ENCODE data around the gene TMEM256.
A peak's percentile ranks its signal among the peaks of the same experiment; 100 is the strongest.

TMEM256 gene

GRCh38 chr17:7440834-7441195 lies 36.9 kb upstream of the TMEM256 start:
- Histone ChIP-seq H3K9me3 (ENCODE audit: low read depth, low read length) (no peaks in the 10 kb centered on the region), H3K36me3 (ENCODE audit: insufficient read depth, low read length) (no peaks in the 10 kb centered on the region), H3K27ac (peak overlapping the region; percentile 98), H3K4me3 (peak overlapping the region; percentile 93), H3K9ac (ENCODE audit: insufficient read length) (peak overlapping the region; percentile 90)
- TF ChIP-seq EZH2 (IDR thresholded peaks at IDR 0.05) (no peak), POLR2AphosphoS5 (IDR thresholded peaks at IDR 0.05; ENCODE audit: borderline replicate concordance, low read depth, low read length) (no peak), FOXP2 (optimal IDR thresholded peaks at IDR 0.05; ENCODE audit: control extremely low read depth, extremely low read length, insufficient read depth) (no peak)
- DNase-seq (ENCODE audit: low read depth, low spot score) = no peak

DNA sequence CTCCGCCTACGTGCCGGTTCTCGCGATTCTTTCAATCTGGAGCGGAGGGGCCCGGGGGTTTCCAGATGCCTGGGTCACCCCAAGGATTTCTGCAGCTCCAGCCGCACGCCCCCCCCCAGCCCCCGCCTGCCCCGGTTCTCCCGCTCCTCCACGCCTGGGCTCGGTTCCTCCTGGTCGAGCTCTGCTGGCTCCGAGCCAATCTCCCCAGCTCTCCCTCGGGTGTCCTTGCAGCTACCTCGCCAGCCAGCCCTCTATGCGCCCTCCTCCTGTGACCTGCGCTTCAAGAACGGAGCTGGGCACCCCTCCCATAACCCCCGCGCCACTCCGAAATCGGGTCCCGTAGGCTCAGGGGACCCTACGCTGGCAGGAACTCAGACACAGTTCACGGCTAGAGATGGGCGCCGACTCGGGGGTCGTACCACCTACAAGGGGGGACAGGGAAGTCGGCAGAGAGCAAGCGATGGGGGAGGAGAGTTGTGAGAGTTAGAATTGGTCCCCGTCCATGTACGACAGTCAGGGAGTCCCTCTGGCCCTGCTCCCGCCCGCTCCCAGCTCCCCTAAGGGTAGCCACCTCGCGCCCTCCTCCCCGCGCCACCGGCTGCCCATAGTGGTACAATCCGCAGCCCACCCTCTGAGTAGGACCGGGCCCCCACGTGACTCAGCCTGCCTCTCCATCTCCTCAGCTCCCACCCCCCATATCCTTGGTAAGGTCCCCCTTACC lies 36.4 kb upstream of the TMEM256 start:
- peak overlapping the region; percentile 98 for H3K27ac ChIP-seq
- H3K36me3 ChIP-seq (ENCODE audit: insufficient read depth, low read length) = no peaks in the 10 kb centered on the region
- H3K9ac ChIP-seq (ENCODE audit: insufficient read length) = peak overlapping the region; percentile 90
- TF ChIP-seq POLR2AphosphoS5 (IDR thresholded peaks at IDR 0.05; ENCODE audit: borderline replicate concordance, low read depth, low read length) (peak; percentile 71), FOXP2 (optimal IDR thresholded peaks at IDR 0.05; ENCODE audit: control extremely low read depth, extremely low read length, insufficient read depth) (no peak)
- no peaks in the 10 kb centered on the region for H3K9me3 ChIP-seq (ENCODE audit: low read depth, low read length)
- DNase-seq (ENCODE audit: low read depth, low spot score) = no peak
- peak overlapping the region; percentile 93 for H3K4me3 ChIP-seq

GRCh38 chr17:7439462-7440112 lies 35.7 kb upstream of the TMEM256 start, which contains the start of gene FGF11:
TSS of gene FGF11 (plus strand) at chr17:7439512. CDS start at chr17:7439621, 109 bp downstream.
- peak within 1 kb of the TSS; percentile 93 for H3K4me3 ChIP-seq
- no peak; the same call in 1 of the 2 replicates for TF ChIP-seq POLR2AphosphoS5 (IDR thresholded peaks at IDR 0.05; ENCODE audit: borderline replicate concordance, low read depth, low read length)
- no peak for TF ChIP-seq FOXP2 (optimal IDR thresholded peaks at IDR 0.05; ENCODE audit: control extremely low read depth, extremely low read length, insufficient read depth)
- no peak for TF ChIP-seq EZH2 (IDR thresholded peaks at IDR 0.05)
- DNase-seq (ENCODE audit: low read depth, low spot score) = no peak
- H3K36me3 ChIP-seq (ENCODE audit: insufficient read depth, low read length) = no peaks in the 10 kb centered on the region
- peak within 1 kb of the TSS; percentile 98 for H3K27ac ChIP-seq
- no peaks in the 10 kb centered on the region for H3K9me3 ChIP-seq (ENCODE audit: low read depth, low read length)
- peak within 1 kb of the TSS; percentile 90 for H3K9ac ChIP-seq (ENCODE audit: insufficient read length)

- no peak for DNase-seq (ENCODE audit: low read depth, low spot score)
- peak overlapping the region; percentile 90 for H3K9ac ChIP-seq (ENCODE audit: insufficient read length)
- peak overlapping the region; percentile 93 for H3K4me3 ChIP-seq
- no peak for TF ChIP-seq EZH2 (IDR thresholded peaks at IDR 0.05)
- no peak for TF ChIP-seq POLR2AphosphoS5 (IDR thresholded peaks at IDR 0.05; ENCODE audit: borderline replicate concordance, low read depth, low read length)
- no peak for TF ChIP-seq FOXP2 (optimal IDR thresholded peaks at IDR 0.05; ENCODE audit: control extremely low read depth, extremely low read length, insufficient read depth)
- no peaks in the 10 kb centered on the region for H3K36me3 ChIP-seq (ENCODE audit: insufficient read depth, low read length)
- no peaks in the 10 kb centered on the region for H3K9me3 ChIP-seq (ENCODE audit: low read depth, low read length)
- no peak overlapping the region for H3K27ac ChIP-seq
These were observed 35.0 kb upstream of the TMEM256 start for GRCh38 chr17:7438656-7439460.

GRCh38 chr17:7437950-7438614 lies 34.2 kb upstream of the TMEM256 start:
- no peak for DNase-seq (ENCODE audit: low read depth, low spot score)
- Histone ChIP-seq H3K9ac (ENCODE audit: insufficient read length) (peak overlapping the region; percentile 70), H3K4me3 (peak overlapping the region; percentile 93), H3K27ac (no peak overlapping the region), H3K36me3 (ENCODE audit: insufficient read depth, low read length) (no peaks in the 10 kb centered on the region), H3K9me3 (ENCODE audit: low read depth, low read length) (no peaks in the 10 kb centered on the region)
- TF ChIP-seq FOXP2 (optimal IDR thresholded peaks at IDR 0.05; ENCODE audit: control extremely low read depth, extremely low read length, insufficient read depth) (no peak), POLR2AphosphoS5 (IDR thresholded peaks at IDR 0.05; ENCODE audit: borderline replicate concordance, low read depth, low read length) (peak; percentile 42; the same call in 1 of the 2 replicates)

DNA sequence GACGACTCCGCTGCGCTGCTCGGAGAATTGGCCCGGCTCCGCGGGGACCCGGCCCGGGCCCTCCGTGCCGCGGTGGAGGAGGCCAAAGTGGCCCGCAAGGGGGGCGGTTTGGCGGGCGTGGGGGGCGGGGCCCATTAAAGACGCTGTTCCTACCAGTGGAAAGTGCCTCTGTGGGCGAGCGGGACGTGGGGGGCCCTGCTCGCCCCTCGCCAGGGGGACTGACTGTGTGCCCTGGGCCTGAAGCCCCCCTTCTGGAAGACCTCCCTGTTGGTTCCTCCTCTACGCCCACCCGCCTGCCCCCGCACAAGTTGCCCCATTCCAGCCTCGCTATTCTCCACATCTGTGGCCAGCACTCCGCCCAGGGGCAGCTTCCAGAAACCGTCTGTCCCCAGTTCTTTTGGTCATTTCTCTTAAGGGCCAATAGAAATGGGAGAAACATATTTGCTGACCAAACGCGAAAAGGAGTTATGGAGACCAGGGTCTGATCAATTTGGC lies 33.5 kb upstream of the TMEM256 start:
- no peak for DNase-seq (ENCODE audit: low read depth, low spot score)
- H3K9me3 ChIP-seq (ENCODE audit: low read depth, low read length) = no peaks in the 10 kb centered on the region
- H3K36me3 ChIP-seq (ENCODE audit: insufficient read depth, low read length) = no peaks in the 10 kb centered on the region
- TF ChIP-seq EZH2 (IDR thresholded peaks at IDR 0.05) = no peak
- no peak for TF ChIP-seq FOXP2 (optimal IDR thresholded peaks at IDR 0.05; ENCODE audit: control extremely low read depth, extremely low read length, insufficient read depth)
- no peak for TF ChIP-seq POLR2AphosphoS5 (IDR thresholded peaks at IDR 0.05; ENCODE audit: borderline replicate concordance, low read depth, low read length)
- H3K27ac ChIP-seq = no peak overlapping the region
- H3K4me3 ChIP-seq = peak overlapping the region; percentile 93
- peak overlapping the region; percentile 67 for H3K9ac ChIP-seq (ENCODE audit: insufficient read length)

DNA sequence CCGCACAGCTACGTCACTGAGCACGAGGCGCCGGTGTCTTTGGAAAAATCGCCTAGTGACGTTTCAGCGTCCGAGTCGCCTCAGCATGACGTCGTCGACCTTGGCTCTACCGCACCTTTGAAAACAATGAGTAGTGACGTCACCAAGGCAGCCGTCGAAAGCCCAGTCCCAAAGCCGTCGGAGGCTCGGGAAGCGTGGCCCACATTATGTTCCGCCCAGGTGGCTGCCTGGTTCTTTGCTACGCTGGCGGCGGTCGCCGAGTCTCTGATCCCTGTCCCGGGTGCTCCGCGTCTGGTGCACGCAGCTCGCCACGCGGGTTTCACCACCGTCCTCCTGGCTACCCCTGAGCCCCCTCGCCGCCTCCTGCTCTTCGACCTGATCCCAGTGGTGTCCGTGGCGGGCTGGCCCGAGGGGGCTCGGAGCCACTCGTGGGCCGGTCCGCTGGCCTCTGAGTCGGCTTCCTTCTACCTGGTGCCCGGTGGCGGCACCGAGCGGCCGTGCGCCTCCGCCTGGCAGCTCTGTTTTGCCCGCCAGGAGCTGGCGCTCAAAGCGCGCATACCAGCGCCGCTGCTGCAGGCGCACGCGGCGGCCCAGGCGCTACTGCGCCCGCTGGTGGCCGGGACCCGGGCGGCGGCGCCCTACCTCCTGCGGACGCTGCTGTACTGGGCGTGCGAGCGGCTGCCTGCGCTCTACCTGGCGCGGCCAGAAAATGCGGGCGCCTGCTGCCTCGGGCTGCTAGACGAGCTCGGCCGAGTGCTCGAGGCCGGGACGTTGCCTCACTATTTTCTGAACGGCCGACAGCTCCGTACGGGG lies 32.9 kb upstream of the TMEM256 start:
- TF ChIP-seq POLR2AphosphoS5 (IDR thresholded peaks at IDR 0.05; ENCODE audit: borderline replicate concordance, low read depth, low read length) (peak; percentile 29; the same call in 1 of the 2 replicates), EZH2 (IDR thresholded peaks at IDR 0.05) (no peak), FOXP2 (optimal IDR thresholded peaks at IDR 0.05; ENCODE audit: control extremely low read depth, extremely low read length, insufficient read depth) (no peak)
- H3K27ac ChIP-seq = peak overlapping the region; percentile 67

More for the DNA sequence above, 32.9 kb upstream of the TMEM256 start:
- no peak for DNase-seq (ENCODE audit: low read depth, low spot score)
- peak overlapping the region; percentile 93 for H3K4me3 ChIP-seq
- H3K9me3 ChIP-seq (ENCODE audit: low read depth, low read length) = no peaks in the 10 kb centered on the region
- peak overlapping the region; percentile 67 for H3K9ac ChIP-seq (ENCODE audit: insufficient read length)
- H3K36me3 ChIP-seq (ENCODE audit: insufficient read depth, low read length) = no peaks in the 10 kb centered on the region
